IPS-18a (cell line): ENCODE data around the gene ZBED4.

ENCODE experiments used
- H3K27ac ChIP-seq: one replicate; pipeline ENCODE4 v1.5.1; 2013; ENCODE audit warnings: low read length
- H3K27me3 ChIP-seq: one replicate; pipeline ENCODE4 v1.6.1; 2013; ENCODE audit warnings: mild to moderate bottlenecking, low read length; ENCODE audit not compliant: control insufficient read depth, insufficient read depth
- H3K36me3 ChIP-seq: one replicate; pipeline ENCODE4 v1.6.1; 2013; ENCODE audit warnings: low read depth, low read length; ENCODE audit not compliant: control insufficient read depth
- H3K4me1 ChIP-seq: one replicate; pipeline ENCODE4 v1.6.1; 2013; ENCODE audit warnings: low read depth, low read length; ENCODE audit not compliant: control insufficient read depth
- H3K4me3 ChIP-seq: one replicate; pipeline ENCODE4 v1.5.1; 2013; ENCODE audit warnings: low read length
- H3K9ac ChIP-seq: one replicate; pipeline ENCODE4 v1.6.1; 2013; ENCODE audit warnings: mild to moderate bottlenecking, low read length, moderate library complexity
- H3K9me3 ChIP-seq: one replicate; pipeline ENCODE4 v1.6.1; 2013; ENCODE audit warnings: low read depth, low read length; ENCODE audit not compliant: control insufficient read depth

ZBED4 gene

GRCh38 chr22:49886346-49887063 lies 32.9 kb downstream of the ZBED4 start:
- H3K9ac ChIP-seq = no peak overlapping the region
- H3K4me1 ChIP-seq = no peaks in the 10 kb centered on the region

GRCh38 chr22:49887064-49887451 lies 33.4 kb downstream of the ZBED4 start:
- no peak overlapping the region for H3K9ac ChIP-seq
- H3K27ac ChIP-seq = no peak overlapping the region
- H3K4me3 ChIP-seq = no peak overlapping the region
- H3K36me3 ChIP-seq = peaks cover 39% of the 10 kb centered on the region
- H3K9me3 ChIP-seq = no peaks in the 10 kb centered on the region
- H3K27me3 ChIP-seq = no peaks in the 10 kb centered on the region
- H3K4me1 ChIP-seq = no peaks in the 10 kb centered on the region

More at GRCh38 chr22:49886346-49887063, 32.9 kb downstream of the ZBED4 start:
- H3K27ac ChIP-seq = no peak overlapping the region
- H3K9me3 ChIP-seq = no peaks in the 10 kb centered on the region
- no peaks in the 10 kb centered on the region for H3K27me3 ChIP-seq
- H3K36me3 ChIP-seq = peaks cover 39% of the 10 kb centered on the region
- H3K4me3 ChIP-seq = no peak overlapping the region

- Histone ChIP-seq H3K27ac (no peak overlapping the region), H3K9me3 (no peaks in the 10 kb centered on the region), H3K4me1 (no peaks in the 10 kb centered on the region), H3K4me3 (no peak overlapping the region), H3K36me3 (peaks cover 39% of the 10 kb centered on the region), H3K9ac (no peak overlapping the region), H3K27me3 (no peaks in the 10 kb centered on the region)
Measured at GRCh38 chr22:49887702-49888101, 34.1 kb downstream of the ZBED4 start.

- no peaks in the 10 kb centered on the region for H3K27me3 ChIP-seq
- H3K9ac ChIP-seq = no peak overlapping the region
- H3K36me3 ChIP-seq = peaks cover 39% of the 10 kb centered on the region
- H3K4me1 ChIP-seq = no peaks in the 10 kb centered on the region
- no peak overlapping the region for H3K4me3 ChIP-seq
- no peaks in the 10 kb centered on the region for H3K9me3 ChIP-seq
- no peak overlapping the region for H3K27ac ChIP-seq
Measured at GRCh38 chr22:49889071-49889470, 35.4 kb downstream of the ZBED4 start.

- Histone ChIP-seq H3K9me3 (no peaks in the 10 kb centered on the region), H3K27me3 (no peaks in the 10 kb centered on the region), H3K4me1 (no peaks in the 10 kb centered on the region), H3K4me3 (no peak overlapping the region), H3K9ac (no peak overlapping the region), H3K36me3 (peaks cover 12% of the 10 kb centered on the region), H3K27ac (no peak overlapping the region)
Measured at GRCh38 chr22:49892226-49892899, 38.7 kb downstream of the ZBED4 start.

- no peak overlapping the region for H3K4me3 ChIP-seq
- H3K9me3 ChIP-seq = no peaks in the 10 kb centered on the region
- H3K27ac ChIP-seq = no peak overlapping the region
- no peaks in the 10 kb centered on the region for H3K4me1 ChIP-seq
- H3K9ac ChIP-seq = no peak overlapping the region
- peaks cover 7% of the 10 kb centered on the region for H3K36me3 ChIP-seq
- H3K27me3 ChIP-seq = no peaks in the 10 kb centered on the region
Measured at GRCh38 chr22:49893025-49893424, 39.4 kb downstream of the ZBED4 start.

GRCh38 chr22:49894322-49895054 lies 40.8 kb downstream of the ZBED4 start:
- no peaks in the 10 kb centered on the region for H3K36me3 ChIP-seq
- no peaks in the 10 kb centered on the region for H3K9me3 ChIP-seq
- no peak overlapping the region for H3K4me3 ChIP-seq
- H3K4me1 ChIP-seq = no peaks in the 10 kb centered on the region
- no peak overlapping the region for H3K9ac ChIP-seq
- no peak overlapping the region for H3K27ac ChIP-seq
- no peaks in the 10 kb centered on the region for H3K27me3 ChIP-seq

GRCh38 chr22:49896201-49896600 lies 42.6 kb downstream of the ZBED4 start:
- Histone ChIP-seq H3K9ac (no peak overlapping the region), H3K9me3 (no peaks in the 10 kb centered on the region), H3K4me1 (no peaks in the 10 kb centered on the region), H3K27me3 (no peaks in the 10 kb centered on the region), H3K36me3 (no peaks in the 10 kb centered on the region), H3K4me3 (no peak overlapping the region), H3K27ac (no peak overlapping the region)

GRCh38 chr22:49897015-49897684 lies 43.5 kb downstream of the ZBED4 start:
- H3K9me3 ChIP-seq = no peaks in the 10 kb centered on the region
- H3K4me3 ChIP-seq = no peak overlapping the region
- H3K9ac ChIP-seq = no peak overlapping the region
- no peak overlapping the region for H3K27ac ChIP-seq
- H3K4me1 ChIP-seq = no peaks in the 10 kb centered on the region
- H3K36me3 ChIP-seq = no peaks in the 10 kb centered on the region
- H3K27me3 ChIP-seq = no peaks in the 10 kb centered on the region

GRCh38 chr22:49899530-49899929 lies 45.9 kb downstream of the ZBED4 start:
- Histone ChIP-seq H3K9ac (no peak overlapping the region), H3K4me3 (no peak overlapping the region), H3K9me3 (no peaks in the 10 kb centered on the region), H3K36me3 (peaks cover 6% of the 10 kb centered on the region), H3K27me3 (no peaks in the 10 kb centered on the region), H3K27ac (no peak overlapping the region), H3K4me1 (no peaks in the 10 kb centered on the region)

- H3K9ac ChIP-seq = no peak overlapping the region
- H3K36me3 ChIP-seq = peaks cover 6% of the 10 kb centered on the region
- no peak overlapping the region for H3K4me3 ChIP-seq
- H3K9me3 ChIP-seq = no peaks in the 10 kb centered on the region
- no peak overlapping the region for H3K27ac ChIP-seq
- no peaks in the 10 kb centered on the region for H3K4me1 ChIP-seq
- no peaks in the 10 kb centered on the region for H3K27me3 ChIP-seq
Measured at GRCh38 chr22:49900441-49901230, 47.0 kb downstream of the ZBED4 start.
